Subcutaneous adipose tissue (tissue), 4 donors: ENCODE measurements around the gene LDB3. TPM values are rescaled to one million over a fixed set of nuclear protein-coding genes. Genes with fewer than 3 reads are reported as not detected.

Source experiments
- CTCF ChIP-seq: fragments of 450-650 bp; IDR thresholded peaks from one replicate; pipeline ENCODE4 v1.5.1; 2016; ENCODE audit warnings: low read depth, mild to moderate bottlenecking, control low read depth, antibody characterized with exemption, moderate library complexity
- total RNA-seq, 4 donors: library from RNA; depleted of rRNA; stranded (reverse); fragments of >200 nt; gene quantifications; one replicate each; pipeline ENCODE4 v1.1.0, GENCODE V29; 2016

Gene LDB3
- total RNA-seq, 4 donors from 2014 or later = 0.51 to 12.1 (median 2.2) TPM

- TF ChIP-seq CTCF = no peak
These were observed 5.7 kb downstream of the LDB3 start for GRCh38 chr10:86673827-86674581.

GRCh38 chr10:86674912-86675311 lies 6.6 kb downstream of the LDB3 start:
- TF ChIP-seq CTCF = no peak

- no peak for TF ChIP-seq CTCF
These were observed 9.1 kb downstream of the LDB3 start for GRCh38 chr10:86677374-86677773.

GRCh38 chr10:86678999-86679792 lies 10.9 kb downstream of the LDB3 start:
- no peak for TF ChIP-seq CTCF

- TF ChIP-seq CTCF = no peak
These were observed 12.7 kb downstream of the LDB3 start for GRCh38 chr10:86681047-86681446.

- TF ChIP-seq CTCF = no peak
These were observed 13.5 kb downstream of the LDB3 start for GRCh38 chr10:86681722-86682386.

GRCh38 chr10:86682675-86683074 lies 14.4 kb downstream of the LDB3 start:
- TF ChIP-seq CTCF = no peak
